Neural progenitor cell (in vitro differentiated cells): ENCODE data around the gene NOP10. TPM values are rescaled to one million over a fixed set of nuclear protein-coding genes. Genes with fewer than 3 reads are reported as not detected.

ENCODE experiments used
- DNase-seq: peaks from one replicate; pipeline ENCODE4 v3.0.0-alpha.2; 2016; ENCODE audit warnings: low spot score
- H2AFZ ChIP-seq: fragments of 200-600 bp; sonication (generic); replicated peaks from 2 replicates; pipeline ENCODE4 v1.6.1; 2016; ENCODE audit warnings: antibody characterized with exemption
- H3F3A ChIP-seq: fragments of 200-600 bp; sonication (generic); 2 replicates; pipeline ENCODE4 v1.6.1; 2016; ENCODE audit warnings: antibody characterized with exemption, low read depth
- H3K27ac ChIP-seq: fragments of 200-600 bp; sonication (generic); 2 replicates; pipeline ENCODE4 v1.5.1; 2016; ENCODE audit warnings: mild to moderate bottlenecking
- H3K27me3 ChIP-seq: fragments of 200-600 bp; sonication (generic); 2 replicates; pipeline ENCODE4 v1.6.1; 2016; ENCODE audit warnings: mild to moderate bottlenecking, moderate library complexity
- H3K36me3 ChIP-seq: fragments of 200-600 bp; sonication (generic); 2 replicates; pipeline ENCODE4 v1.5.1; 2016
- H3K4me1 ChIP-seq: fragments of 200-600 bp; sonication (generic); 2 replicates; pipeline ENCODE4 v1.6.1; 2016; ENCODE audit warnings: mixed run types
- H3K4me2 ChIP-seq: fragments of 200-600 bp; sonication (generic); 2 replicates; pipeline ENCODE4 v1.6.1; 2016
- H3K4me3 ChIP-seq: fragments of 200-600 bp; sonication (generic); 2 replicates; pipeline ENCODE4 v1.5.1; 2016
- H3K79me2 ChIP-seq: fragments of 200-600 bp; sonication (generic); 2 replicates; pipeline ENCODE4 v1.6.1; 2016; ENCODE audit warnings: low read depth
- H3K9ac ChIP-seq: fragments of 200-600 bp; sonication (generic); 2 replicates; pipeline ENCODE4 v1.6.1; 2016
- H3K9me3 ChIP-seq: fragments of 200-600 bp; sonication (generic); 2 replicates; pipeline ENCODE4 v1.5.1; 2016; ENCODE audit warnings: low read depth
- H4K20me1 ChIP-seq: fragments of 200-600 bp; sonication (generic); 2 replicates; pipeline ENCODE4 v1.6.1; 2016; ENCODE audit warnings: low read depth
- H3K27ac Mint-ChIP-seq: 3 replicates; pipeline ENCODE4 v1.8.0; 2021; ENCODE audit warnings: mixed read lengths
- H3K27me3 Mint-ChIP-seq: 2 replicates; pipeline ENCODE4 v1.8.0; 2022; ENCODE audit warnings: low read depth, mild to moderate bottlenecking, inconsistent platforms, moderate library complexity, mixed read lengths; ENCODE audit not compliant: insufficient read depth
- H3K36me3 Mint-ChIP-seq: 3 replicates; pipeline ENCODE4 v1.8.0; 2021; ENCODE audit warnings: mixed read lengths
- H3K4me1 Mint-ChIP-seq: 3 replicates; pipeline ENCODE4 v1.8.0; 2021; ENCODE audit warnings: mixed read lengths
- H3K4me3 Mint-ChIP-seq: 3 replicates; pipeline ENCODE4 v1.8.0; 2021; ENCODE audit warnings: mild to moderate bottlenecking, moderate library complexity, mixed read lengths
- H3K9me3 Mint-ChIP-seq: 3 replicates; pipeline ENCODE4 v1.8.0; 2020; ENCODE audit warnings: mixed read lengths
- EZH2 ChIP-seq: fragments of 200-600 bp; sonication (generic); IDR thresholded peaks from 2 replicates; pipeline ENCODE4 v1.6.1; 2017; ENCODE audit warnings: antibody characterized with exemption, mild to moderate bottlenecking, moderate library complexity
- EZH2phosphoT487 ChIP-seq: fragments of 200-600 bp; sonication (generic); IDR thresholded peaks from 2 replicates; pipeline ENCODE4 v1.6.1; 2017; ENCODE audit warnings: antibody characterized with exemption
- total RNA-seq: library from RNA; depleted of rRNA; stranded (reverse); fragments of >200 nt; gene quantifications from 2 replicates; pipeline ENCODE4 v1.2.3, GENCODE V29; 2015; ENCODE audit warnings: low replicate concordance
- TF ChIP-seq, protein P1 (sequence below): fragments of 200-600 bp; sonication (generic); IDR thresholded peaks from 2 replicates; pipeline ENCODE4 v1.5.1; 2017; ENCODE audit warnings: antibody characterized with exemption, mild to moderate bottlenecking

The NOP10 gene
- total RNA-seq, 1 donor from 2014 or later, result 123 TPM

GRCh38 chr15:34370643-34371042 is 27.7 kb upstream of the NOP10 start:
- no peak for DNase-seq
- Histone ChIP-seq H3F3A (peaks cover 19% of the 10 kb centered on the region), H3K4me3 (no peak overlapping the region), H3K27me3 (no peaks in the 10 kb centered on the region), H3K36me3 (no peaks in the 10 kb centered on the region), H3K4me2 (no peak overlapping the region), H4K20me1 (peaks cover 6% of the 10 kb centered on the region), H3K9me3 (no peaks in the 10 kb centered on the region), H2AFZ (no peak overlapping the region), H3K79me2 (peaks cover 13% of the 10 kb centered on the region), H3K4me1 (peaks cover 11% of the 10 kb centered on the region), H3K27ac (no peak overlapping the region), H3K9ac (no peak overlapping the region)
- Mint-ChIP-seq H3K36me3 (peaks cover 4% of the 10 kb centered on the region), H3K27ac (no peak overlapping the region), H3K27me3 (peaks cover 5% of the 10 kb centered on the region), H3K9me3 (no peaks in the 10 kb centered on the region), H3K4me3 (no peak overlapping the region), H3K4me1 (peaks cover 12% of the 10 kb centered on the region)
- no peak for TF ChIP-seq EZH2phosphoT487
- TF ChIP-seq, protein P1, sequence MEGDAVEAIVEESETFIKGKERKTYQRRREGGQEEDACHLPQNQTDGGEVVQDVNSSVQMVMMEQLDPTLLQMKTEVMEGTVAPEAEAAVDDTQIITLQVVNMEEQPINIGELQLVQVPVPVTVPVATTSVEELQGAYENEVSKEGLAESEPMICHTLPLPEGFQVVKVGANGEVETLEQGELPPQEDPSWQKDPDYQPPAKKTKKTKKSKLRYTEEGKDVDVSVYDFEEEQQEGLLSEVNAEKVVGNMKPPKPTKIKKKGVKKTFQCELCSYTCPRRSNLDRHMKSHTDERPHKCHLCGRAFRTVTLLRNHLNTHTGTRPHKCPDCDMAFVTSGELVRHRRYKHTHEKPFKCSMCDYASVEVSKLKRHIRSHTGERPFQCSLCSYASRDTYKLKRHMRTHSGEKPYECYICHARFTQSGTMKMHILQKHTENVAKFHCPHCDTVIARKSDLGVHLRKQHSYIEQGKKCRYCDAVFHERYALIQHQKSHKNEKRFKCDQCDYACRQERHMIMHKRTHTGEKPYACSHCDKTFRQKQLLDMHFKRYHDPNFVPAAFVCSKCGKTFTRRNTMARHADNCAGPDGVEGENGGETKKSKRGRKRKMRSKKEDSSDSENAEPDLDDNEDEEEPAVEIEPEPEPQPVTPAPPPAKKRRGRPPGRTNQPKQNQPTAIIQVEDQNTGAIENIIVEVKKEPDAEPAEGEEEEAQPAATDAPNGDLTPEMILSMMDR, result no peak
- no peak for TF ChIP-seq EZH2

DNA sequence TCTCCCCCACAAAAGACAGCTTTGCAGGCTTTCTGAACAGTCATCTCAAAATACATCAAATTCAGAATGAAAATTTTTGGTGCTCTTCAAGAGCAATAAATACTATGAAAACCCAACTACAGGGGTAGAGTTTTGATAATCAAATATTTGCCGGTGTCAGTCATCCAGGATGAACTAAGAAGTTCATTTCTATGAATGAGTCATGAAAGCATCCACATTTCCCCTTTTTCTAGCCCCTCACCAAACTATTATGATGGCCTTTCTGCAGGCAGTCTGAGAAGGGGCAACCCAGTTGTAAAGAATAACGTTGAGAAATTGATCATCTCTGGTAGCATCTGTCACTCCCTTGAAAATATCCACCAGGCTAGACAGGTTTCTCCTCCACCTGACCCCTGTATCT is 27.2 kb upstream of the NOP10 start:
- Histone ChIP-seq H3K9me3 (no peaks in the 10 kb centered on the region), H3K36me3 (no peaks in the 10 kb centered on the region), H3K27ac (no peak overlapping the region), H3K4me3 (no peak overlapping the region), H3K4me2 (no peak overlapping the region), H3K27me3 (no peaks in the 10 kb centered on the region), H3K4me1 (peaks cover 15% of the 10 kb centered on the region), H3K79me2 (peaks cover 18% of the 10 kb centered on the region), H4K20me1 (peaks cover 12% of the 10 kb centered on the region), H3K9ac (no peak overlapping the region), H2AFZ (no peak overlapping the region), H3F3A (peaks cover 19% of the 10 kb centered on the region)
- Mint-ChIP-seq H3K36me3 (peaks cover 4% of the 10 kb centered on the region), H3K9me3 (no peaks in the 10 kb centered on the region), H3K4me3 (no peak overlapping the region), H3K27me3 (peaks cover 5% of the 10 kb centered on the region), H3K4me1 (peaks cover 16% of the 10 kb centered on the region), H3K27ac (no peak overlapping the region)
- no peak for TF ChIP-seq EZH2
- no peak for TF ChIP-seq EZH2phosphoT487
- TF ChIP-seq, protein P1, result no peak
- DNase-seq, result no peak

GRCh38 chr15:34367101-34368081 is 24.5 kb upstream of the NOP10 start, which contains the start of gene LPCAT4:
Gene LPCAT4, minus strand, starts transcription at chr15:34367196. Its CDS starts 96 bp downstream, at chr15:34367100.
- peak within 1 kb of the TSS; percentile 95 for H2AFZ ChIP-seq
- no peaks in the 10 kb centered on the region for H3K36me3 ChIP-seq
- H3K79me2 ChIP-seq, result peaks cover 24% of the 10 kb centered on the region
- Mint-ChIP-seq H3K4me3 (peak within 1 kb of the TSS; percentile 97), H3K4me1 (peaks cover 16% of the 10 kb centered on the region), H3K27ac (peak within 1 kb of the TSS; percentile 97), H3K27me3 (peaks cover 5% of the 10 kb centered on the region), H3K9me3 (no peaks in the 10 kb centered on the region), H3K36me3 (peaks cover 3% of the 10 kb centered on the region)
- DNase-seq, result peak; percentile 95
- peak; percentile 27 for TF ChIP-seq EZH2
- TF ChIP-seq, protein P1, result peak; percentile 79
- peak; percentile 28 for TF ChIP-seq EZH2phosphoT487
- peaks cover 15% of the 10 kb centered on the region for H3K4me1 ChIP-seq
- H3K4me3 ChIP-seq, result peak within 1 kb of the TSS; percentile 78
- H3K27ac ChIP-seq, result peak within 1 kb of the TSS; percentile 91
- H3K4me2 ChIP-seq, result peak within 1 kb of the TSS; percentile 85
- H3F3A ChIP-seq, result peaks cover 19% of the 10 kb centered on the region
- peak within 1 kb of the TSS; percentile 47 for H3K9ac ChIP-seq
- no peaks in the 10 kb centered on the region for H3K27me3 ChIP-seq
- peaks cover 14% of the 10 kb centered on the region for H4K20me1 ChIP-seq
- no peaks in the 10 kb centered on the region for H3K9me3 ChIP-seq
